ENCODE measurements around the gene MBD3L1. TPM values are rescaled to one million over a fixed set of nuclear protein-coding genes. Genes with fewer than 3 reads are reported as not detected.

Gene MBD3L1
- total and polyA plus RNA-seq, 2 donors (not counting 1 experiment from before 2014, with no cell fraction given): not detected

DNA sequence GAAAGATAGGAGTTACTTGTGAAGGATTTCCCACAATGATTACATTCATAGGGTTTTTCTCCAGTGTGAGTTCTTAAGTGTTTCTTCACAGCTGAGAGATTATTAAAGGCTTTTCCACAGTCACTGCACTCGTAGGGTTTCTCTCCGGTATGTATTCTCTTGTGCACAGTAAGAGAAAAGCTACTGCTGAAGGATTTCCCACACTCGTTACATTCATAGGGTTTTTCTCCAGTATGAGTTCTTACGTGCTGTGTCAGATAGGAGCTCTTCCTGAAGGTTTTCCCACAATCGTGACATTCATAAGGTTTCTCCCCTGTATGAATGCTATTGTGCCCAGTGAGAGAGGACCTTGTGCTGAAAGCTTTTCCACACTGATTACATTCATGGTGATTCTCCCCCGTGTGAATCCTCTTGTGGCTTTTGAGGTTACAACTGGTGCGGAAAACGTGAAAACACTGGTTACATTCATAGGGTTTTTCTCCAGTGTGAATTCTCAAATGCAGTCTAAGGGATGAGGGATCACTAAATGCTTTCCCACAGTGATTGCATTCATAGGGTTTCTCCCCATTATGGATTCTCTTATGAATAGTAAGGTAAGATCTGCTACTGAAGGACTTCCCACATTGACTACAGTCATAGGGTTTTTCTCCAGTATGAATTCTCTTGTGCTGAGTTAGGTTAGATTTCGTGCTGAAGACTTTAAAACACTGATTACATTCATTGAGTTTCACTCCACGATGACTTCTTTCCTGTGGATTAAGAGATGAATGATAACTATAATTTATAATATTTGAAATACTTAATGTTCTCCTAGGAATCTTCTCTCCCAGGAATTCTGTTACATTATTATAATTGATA, 20.6 kb upstream of the MBD3L1 start:
- H3K27me3 ChIP-seq (ENCODE audit: control insufficient read depth, insufficient read depth, low read length): no peaks in the 10 kb centered on the region
- H2AFZ ChIP-seq (ENCODE audit: low read length): no peak overlapping the region
- peaks cover 5% of the 10 kb centered on the region for H3K36me3 ChIP-seq (ENCODE audit: control insufficient read depth, insufficient read depth, low read length)
- H3K4me3 ChIP-seq (replicated peaks in 1 of 4; ENCODE audit: control extremely low read depth in 1 of 4, insufficient read depth in 1 of 4, low read depth in 3 of 4, low read length in 4 of 4): no peak overlapping the region
- H3K4me2 ChIP-seq (ENCODE audit: extremely low read depth, insufficient read depth, low read length): no peak overlapping the region
- H3K79me2 ChIP-seq (ENCODE audit: control insufficient read depth, insufficient read depth, low read length): no peaks in the 10 kb centered on the region
- H4K20me1 ChIP-seq (ENCODE audit: control insufficient read depth, extremely low read depth, insufficient read depth, low read length): no peaks in the 10 kb centered on the region
- no peaks in the 10 kb centered on the region for H3K4me1 ChIP-seq (ENCODE audit: control insufficient read depth, extremely low read depth, insufficient read depth, low read length)
- H3K27ac ChIP-seq (ENCODE audit: insufficient read depth, low read length): no peak overlapping the region
- no peak overlapping the region for H3K9ac ChIP-seq (ENCODE audit: insufficient read depth, low read length)
- TF ChIP-seq EZH2 (IDR thresholded peaks at IDR 0.05; ENCODE audit: low read length, missing control alignments) (no peak), CTCF (conservative IDR thresholded peaks at IDR 0.05 in 1 of 2, IDR thresholded peaks at IDR 0.05 in 1 of 2; ENCODE audit: low read depth in 1 of 2, low read length in 2 of 2) (no peak)
- peak; percentile 8 to 34 for DNase-seq (ENCODE audit: low read depth in 2 of 2)
- peaks cover 6% of the 10 kb centered on the region for H3K9me3 ChIP-seq (ENCODE audit: control insufficient read depth, insufficient read depth, low read depth, low read length)

- H3K9me3 ChIP-seq (ENCODE audit: control insufficient read depth, insufficient read depth, low read depth, low read length): peaks cover 5% of the 10 kb centered on the region
- no peaks in the 10 kb centered on the region for H3K27me3 ChIP-seq (ENCODE audit: control insufficient read depth, insufficient read depth, low read length)
- H3K36me3 ChIP-seq (ENCODE audit: control insufficient read depth, insufficient read depth, low read length): peaks cover 6% of the 10 kb centered on the region
Observed at GRCh38 chr19:8814176-8814575, 18.0 kb upstream of the MBD3L1 start.

DNA sequence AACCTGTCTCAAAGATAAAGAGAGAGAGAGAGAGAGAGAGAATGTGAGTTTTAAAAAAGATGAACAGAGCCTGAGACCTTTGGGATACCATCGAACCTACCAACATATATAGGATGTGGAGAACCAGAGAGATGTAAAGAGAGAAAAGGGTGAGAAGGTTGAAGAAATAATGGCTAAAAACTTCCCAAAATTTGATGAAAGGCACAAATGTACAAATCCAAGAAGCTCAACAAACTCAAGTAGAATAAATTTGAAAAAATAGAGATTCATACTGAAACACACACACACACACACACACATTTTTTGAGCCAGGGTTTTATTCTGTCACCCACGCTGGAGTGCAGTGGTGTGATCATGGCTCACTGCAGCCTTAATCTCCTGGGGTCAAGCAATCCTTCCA, 16.4 kb upstream of the MBD3L1 start:
- no peak overlapping the region for H3K4me2 ChIP-seq (ENCODE audit: extremely low read depth, insufficient read depth, low read length)
- H3K36me3 ChIP-seq (ENCODE audit: control insufficient read depth, insufficient read depth, low read length): peaks cover 6% of the 10 kb centered on the region
- no peaks in the 10 kb centered on the region for H4K20me1 ChIP-seq (ENCODE audit: control insufficient read depth, extremely low read depth, insufficient read depth, low read length)
- TF ChIP-seq CTCF (conservative IDR thresholded peaks at IDR 0.05 in 1 of 2, IDR thresholded peaks at IDR 0.05 in 1 of 2; ENCODE audit: low read depth in 1 of 2, low read length in 2 of 2): no peak
- no peak for TF ChIP-seq EZH2 (IDR thresholded peaks at IDR 0.05; ENCODE audit: low read length, missing control alignments)
- H3K4me1 ChIP-seq (ENCODE audit: control insufficient read depth, extremely low read depth, insufficient read depth, low read length): no peaks in the 10 kb centered on the region
- DNase-seq (ENCODE audit: low read depth in 2 of 2): no peak
- H3K79me2 ChIP-seq (ENCODE audit: control insufficient read depth, insufficient read depth, low read length): no peaks in the 10 kb centered on the region
- no peaks in the 10 kb centered on the region for H3K27me3 ChIP-seq (ENCODE audit: control insufficient read depth, insufficient read depth, low read length)
- H3K9me3 ChIP-seq (ENCODE audit: control insufficient read depth, insufficient read depth, low read depth, low read length): peaks cover 3% of the 10 kb centered on the region
- H3K27ac ChIP-seq (ENCODE audit: insufficient read depth, low read length): no peak overlapping the region
- no peak overlapping the region for H3K9ac ChIP-seq (ENCODE audit: insufficient read depth, low read length)
- H2AFZ ChIP-seq (ENCODE audit: low read length): no peak overlapping the region
- no peak overlapping the region for H3K4me3 ChIP-seq (replicated peaks in 1 of 4; ENCODE audit: control extremely low read depth in 1 of 4, insufficient read depth in 1 of 4, low read depth in 3 of 4, low read length in 4 of 4)

More at GRCh38 chr19:8814176-8814575, 18.0 kb upstream of the MBD3L1 start:
- no peaks in the 10 kb centered on the region for H3K79me2 ChIP-seq (ENCODE audit: control insufficient read depth, insufficient read depth, low read length)
- no peak overlapping the region for H3K9ac ChIP-seq (ENCODE audit: insufficient read depth, low read length)
- TF ChIP-seq CTCF (conservative IDR thresholded peaks at IDR 0.05 in 1 of 2, IDR thresholded peaks at IDR 0.05 in 1 of 2; ENCODE audit: low read depth in 1 of 2, low read length in 2 of 2) (no peak), EZH2 (IDR thresholded peaks at IDR 0.05; ENCODE audit: low read length, missing control alignments) (no peak)
- H3K4me1 ChIP-seq (ENCODE audit: control insufficient read depth, extremely low read depth, insufficient read depth, low read length): no peaks in the 10 kb centered on the region
- H2AFZ ChIP-seq (ENCODE audit: low read length): no peak overlapping the region
- H3K4me2 ChIP-seq (ENCODE audit: extremely low read depth, insufficient read depth, low read length): no peak overlapping the region
- H3K4me3 ChIP-seq (replicated peaks in 1 of 4; ENCODE audit: control extremely low read depth in 1 of 4, insufficient read depth in 1 of 4, low read depth in 3 of 4, low read length in 4 of 4): no peak overlapping the region
- no peaks in the 10 kb centered on the region for H4K20me1 ChIP-seq (ENCODE audit: control insufficient read depth, extremely low read depth, insufficient read depth, low read length)
- H3K27ac ChIP-seq (ENCODE audit: insufficient read depth, low read length): no peak overlapping the region
- no peak for DNase-seq (ENCODE audit: low read depth in 2 of 2)

All from fibroblast of lung (primary cell).